ENCODE measurements around the gene CISD3.

DNA sequence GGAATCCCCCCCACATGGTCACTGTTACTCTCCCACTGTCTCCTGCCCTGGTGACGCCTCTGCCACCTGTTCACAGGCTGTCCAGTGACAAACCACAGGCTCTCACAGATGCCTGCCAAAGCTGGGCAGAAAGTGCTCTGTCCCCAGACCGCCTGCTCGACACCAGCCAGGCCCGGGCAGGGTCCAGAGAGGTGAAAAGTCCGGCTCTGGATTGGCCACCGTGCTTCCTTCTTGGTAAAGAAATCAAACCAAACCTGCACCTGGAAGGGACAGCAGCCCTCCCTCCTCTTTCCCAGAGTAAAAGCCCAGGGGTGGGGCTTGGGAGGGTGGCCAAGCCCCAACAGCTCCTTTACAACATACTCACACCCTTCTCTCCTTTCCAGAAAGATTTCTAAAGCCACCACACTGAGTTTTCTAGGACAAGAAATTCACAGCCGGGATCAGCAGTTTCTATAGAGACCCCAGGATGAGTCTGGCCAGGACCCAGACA is 11.8 kb downstream of the CISD3 start:
- TF ChIP-seq NANOG (IDR thresholded peaks at IDR 0.05; ENCODE audit: insufficient read depth, low read depth, low read length, poor library complexity, severe bottlenecking) (no peak), SUZ12 (IDR thresholded peaks at IDR 0.05; ENCODE audit: low read length) (no peak), RAD21 (IDR thresholded peaks at IDR 0.05 in 1 of 2, conservative IDR thresholded peaks at IDR 0.05 in 1 of 2; ENCODE audit: low read depth in 2 of 2, low read length in 2 of 2) (no peak), POLR2A (IDR thresholded peaks at IDR 0.05; ENCODE audit: control extremely low read depth in 1 of 2, low read depth in 2 of 2, low read length in 2 of 2) (no peak), RXRA (IDR thresholded peaks at IDR 0.05; ENCODE audit: insufficient read depth, low read depth, low read length) (no peak), TAF1 (IDR thresholded peaks at IDR 0.05; ENCODE audit: low read depth, low read length) (no peak)
- TF ChIP-seq, protein P1, sequence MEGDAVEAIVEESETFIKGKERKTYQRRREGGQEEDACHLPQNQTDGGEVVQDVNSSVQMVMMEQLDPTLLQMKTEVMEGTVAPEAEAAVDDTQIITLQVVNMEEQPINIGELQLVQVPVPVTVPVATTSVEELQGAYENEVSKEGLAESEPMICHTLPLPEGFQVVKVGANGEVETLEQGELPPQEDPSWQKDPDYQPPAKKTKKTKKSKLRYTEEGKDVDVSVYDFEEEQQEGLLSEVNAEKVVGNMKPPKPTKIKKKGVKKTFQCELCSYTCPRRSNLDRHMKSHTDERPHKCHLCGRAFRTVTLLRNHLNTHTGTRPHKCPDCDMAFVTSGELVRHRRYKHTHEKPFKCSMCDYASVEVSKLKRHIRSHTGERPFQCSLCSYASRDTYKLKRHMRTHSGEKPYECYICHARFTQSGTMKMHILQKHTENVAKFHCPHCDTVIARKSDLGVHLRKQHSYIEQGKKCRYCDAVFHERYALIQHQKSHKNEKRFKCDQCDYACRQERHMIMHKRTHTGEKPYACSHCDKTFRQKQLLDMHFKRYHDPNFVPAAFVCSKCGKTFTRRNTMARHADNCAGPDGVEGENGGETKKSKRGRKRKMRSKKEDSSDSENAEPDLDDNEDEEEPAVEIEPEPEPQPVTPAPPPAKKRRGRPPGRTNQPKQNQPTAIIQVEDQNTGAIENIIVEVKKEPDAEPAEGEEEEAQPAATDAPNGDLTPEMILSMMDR (IDR thresholded peaks at IDR 0.05; ENCODE audit: control extremely low read depth in 1 of 3, insufficient read depth in 1 of 3, low read depth in 1 of 3, low read length in 3 of 3), result no peak

Measured in H1 (cell line).